Islet of Langerhans (tissue), 1 donor: Measurements from ENCODE around the gene PDSS2.
"Not testable (repeated sequence)": the region's sequence is repeated elsewhere in the genome, so short reads cannot be mapped to it uniquely, and the experiment has no call there.

Source experiments
- FAIRE-seq: peaks from one replicate; lab custom pipeline; 2011; peaks lifted over from hg19 to GRCh38; lab: Jason Lieb, UNC

PDSS2 gene

GRCh38 chr6:107216197-107216933, 243.0 kb downstream of the PDSS2 start:
- no peak for FAIRE-seq

GRCh38 chr6:107215334-107215733, 244.0 kb downstream of the PDSS2 start:
- no peak for FAIRE-seq

GRCh38 chr6:107214655-107215054, 244.7 kb downstream of the PDSS2 start:
- no peak for FAIRE-seq

- no peak for FAIRE-seq
These were observed 249.7 kb downstream of the PDSS2 start for GRCh38 chr6:107209406-107210305.

- FAIRE-seq, result no peak
These were observed 252.0 kb downstream of the PDSS2 start for GRCh38 chr6:107207251-107207873.

GRCh38 chr6:107205058-107205998, 254.0 kb downstream of the PDSS2 start:
- no peak for FAIRE-seq

GRCh38 chr6:107202876-107203468, 256.4 kb downstream of the PDSS2 start:
- FAIRE-seq, result no peak

GRCh38 chr6:107198631-107199416, 260.5 kb downstream of the PDSS2 start:
- FAIRE-seq, result no peak

GRCh38 chr6:107196152-107196551, 263.2 kb downstream of the PDSS2 start:
- FAIRE-seq, result no peak

- FAIRE-seq, result not testable (repeated sequence)
These were observed 264.6 kb downstream of the PDSS2 start for GRCh38 chr6:107194723-107195122.

GRCh38 chr6:107192830-107193229, 266.5 kb downstream of the PDSS2 start:
- FAIRE-seq, result no peak

- no peak for FAIRE-seq
These were observed 271.7 kb downstream of the PDSS2 start for GRCh38 chr6:107187630-107188029.

GRCh38 chr6:107186047-107186446, 273.3 kb downstream of the PDSS2 start:
- no peak for FAIRE-seq

- no peak for FAIRE-seq
These were observed 273.9 kb downstream of the PDSS2 start for GRCh38 chr6:107185391-107185970.

- no peak for FAIRE-seq
These were observed 274.9 kb downstream of the PDSS2 start for GRCh38 chr6:107184435-107184834.

- no peak for FAIRE-seq
These were observed 279.3 kb downstream of the PDSS2 start for GRCh38 chr6:107180099-107180498.

- FAIRE-seq, result no peak
These were observed 280.4 kb downstream of the PDSS2 start for GRCh38 chr6:107179004-107179403.

- no peak for FAIRE-seq
These were observed 285.6 kb downstream of the PDSS2 start for GRCh38 chr6:107173779-107174178.

GRCh38 chr6:107171513-107171912, 287.9 kb downstream of the PDSS2 start:
- FAIRE-seq, result no peak

- FAIRE-seq, result not testable (repeated sequence)
These were observed 295.1 kb downstream of the PDSS2 start for GRCh38 chr6:107164299-107164698.
